CD1c-positive myeloid dendritic cell (primary cell): Measurements from ENCODE around the gene TBXT.
"Not testable (repeated sequence)": the region's sequence is repeated elsewhere in the genome, so short reads cannot be mapped to it uniquely, and the experiment has no call there.

Experiments
- DNase-seq: peaks from one replicate; pipeline ENCODE4 v3.0.0-alpha.2; 2016; ENCODE audit errors: extremely low spot score

TBXT gene, protein sequence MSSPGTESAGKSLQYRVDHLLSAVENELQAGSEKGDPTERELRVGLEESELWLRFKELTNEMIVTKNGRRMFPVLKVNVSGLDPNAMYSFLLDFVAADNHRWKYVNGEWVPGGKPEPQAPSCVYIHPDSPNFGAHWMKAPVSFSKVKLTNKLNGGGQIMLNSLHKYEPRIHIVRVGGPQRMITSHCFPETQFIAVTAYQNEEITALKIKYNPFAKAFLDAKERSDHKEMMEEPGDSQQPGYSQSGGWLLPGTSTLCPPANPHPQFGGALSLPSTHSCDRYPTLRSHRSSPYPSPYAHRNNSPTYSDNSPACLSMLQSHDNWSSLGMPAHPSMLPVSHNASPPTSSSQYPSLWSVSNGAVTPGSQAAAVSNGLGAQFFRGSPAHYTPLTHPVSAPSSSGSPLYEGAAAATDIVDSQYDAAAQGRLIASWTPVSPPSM

DNA sequence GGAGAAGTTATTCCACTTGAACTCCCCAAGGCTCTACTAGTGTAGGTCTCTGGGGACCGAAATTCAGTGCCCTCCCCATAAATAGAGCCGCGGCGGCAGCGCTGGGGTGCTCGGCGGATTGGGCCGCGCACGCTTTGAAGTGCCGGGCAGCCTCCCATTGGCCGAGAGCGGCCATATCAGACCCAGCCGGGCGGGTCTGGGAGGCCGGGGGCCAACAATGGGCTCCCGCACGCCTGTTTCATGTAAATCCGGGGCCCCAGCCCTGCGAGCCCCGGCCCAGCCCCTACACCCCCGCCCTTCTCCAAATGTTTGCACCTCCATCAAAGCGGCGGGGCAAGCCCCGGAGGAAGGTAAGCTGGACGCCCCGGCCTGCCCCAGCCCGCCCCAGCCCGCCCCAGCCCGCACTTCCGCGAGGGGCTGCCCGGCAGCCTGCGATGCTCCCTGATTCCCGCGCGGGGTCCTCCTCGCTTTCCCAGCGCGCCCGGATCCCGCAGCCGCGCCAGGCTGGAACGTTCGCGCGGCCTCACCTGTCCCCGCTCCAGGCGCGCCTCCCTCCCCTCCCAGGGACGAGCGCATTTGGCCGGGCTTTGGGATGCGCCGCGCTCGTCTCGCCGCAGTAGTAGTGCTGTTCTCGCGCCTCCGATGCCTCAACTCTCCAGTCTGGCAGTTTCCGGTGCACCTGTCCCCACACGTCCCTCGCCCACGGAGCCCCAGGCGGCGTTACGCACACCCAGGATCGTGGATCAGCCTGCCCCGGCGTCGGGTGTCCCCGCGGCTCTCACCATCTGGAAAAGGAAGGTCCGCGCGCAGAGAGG is at the start of gene TBXT:
Gene TBXT (minus strand): TSS at position 51 of the 815 bp plus-strand sequence. CDS start 260 bp downstream, outside the sequence.
- DNase-seq: no peak

DNA sequence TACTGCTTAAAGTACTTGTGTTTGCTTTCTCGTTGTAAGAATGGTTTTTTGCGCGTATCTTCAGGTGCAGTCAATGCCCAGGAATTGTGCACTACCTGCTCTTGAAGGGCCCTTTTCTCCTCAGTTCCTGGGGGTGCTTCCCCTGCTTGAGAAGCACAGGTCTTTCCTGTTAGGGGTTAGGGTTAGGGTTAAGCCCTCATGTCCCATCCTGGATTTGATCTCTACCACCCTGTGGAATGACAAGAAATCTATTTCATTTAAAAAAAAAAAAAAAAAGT is 39.6 kb upstream of the TBXT start:
- DNase-seq: no peak

DNA sequence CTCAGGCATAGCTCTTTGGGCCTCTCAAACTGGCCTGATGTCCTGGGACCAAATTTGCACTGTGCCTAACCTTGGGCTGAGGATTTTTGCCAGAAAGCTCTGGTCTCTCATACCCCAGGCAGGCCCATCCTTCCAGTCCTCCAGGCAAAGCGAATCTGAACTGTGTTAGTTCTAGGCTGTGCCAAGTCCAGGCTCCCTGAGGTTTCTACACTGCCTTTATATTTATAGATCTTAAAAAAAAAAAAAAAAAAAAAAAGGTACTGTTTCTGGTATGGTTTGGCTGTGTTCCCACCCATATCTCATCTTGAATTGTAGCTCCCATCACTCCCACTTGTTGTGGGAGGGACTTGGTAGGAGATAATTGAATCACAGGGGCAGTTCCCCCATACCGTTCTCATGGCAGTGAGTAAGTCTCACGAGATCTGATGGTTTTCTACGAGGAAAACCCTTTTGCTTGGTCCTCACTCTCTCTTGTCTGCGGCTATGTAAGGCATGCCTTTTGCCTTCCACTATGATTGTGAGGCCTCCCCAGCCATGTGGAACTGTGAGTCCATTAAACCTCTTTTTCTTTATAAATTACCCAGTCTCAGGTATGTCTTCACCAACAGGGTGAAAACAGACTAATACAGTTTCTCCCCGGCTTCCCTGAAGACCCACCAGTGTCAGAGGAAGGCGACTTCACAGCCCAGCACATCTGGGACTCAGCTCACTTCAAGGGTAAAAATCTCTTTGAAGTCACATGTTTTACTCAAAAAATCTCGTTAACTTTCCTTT is 39.0 kb upstream of the TBXT start:
- no peak for DNase-seq

DNA sequence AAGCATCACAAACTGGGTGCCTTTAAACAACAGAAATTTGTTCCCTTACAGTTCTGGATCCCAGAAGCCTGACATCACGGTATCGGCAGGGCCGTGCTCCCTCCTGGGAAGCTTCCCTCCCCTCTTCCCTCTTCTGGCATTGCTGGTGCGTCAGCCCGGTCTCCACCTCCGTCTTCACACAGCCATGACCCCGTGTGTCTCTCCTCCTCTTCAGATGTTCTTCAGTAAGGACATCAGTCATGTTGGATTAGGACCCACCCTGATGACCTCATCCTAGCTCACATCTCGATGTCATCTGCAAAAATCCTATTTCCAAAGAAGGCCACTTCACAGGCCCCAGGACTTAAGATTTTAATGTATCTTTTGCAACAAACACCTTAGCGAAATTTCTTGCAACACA is 38.4 kb upstream of the TBXT start:
- no peak for DNase-seq

DNA sequence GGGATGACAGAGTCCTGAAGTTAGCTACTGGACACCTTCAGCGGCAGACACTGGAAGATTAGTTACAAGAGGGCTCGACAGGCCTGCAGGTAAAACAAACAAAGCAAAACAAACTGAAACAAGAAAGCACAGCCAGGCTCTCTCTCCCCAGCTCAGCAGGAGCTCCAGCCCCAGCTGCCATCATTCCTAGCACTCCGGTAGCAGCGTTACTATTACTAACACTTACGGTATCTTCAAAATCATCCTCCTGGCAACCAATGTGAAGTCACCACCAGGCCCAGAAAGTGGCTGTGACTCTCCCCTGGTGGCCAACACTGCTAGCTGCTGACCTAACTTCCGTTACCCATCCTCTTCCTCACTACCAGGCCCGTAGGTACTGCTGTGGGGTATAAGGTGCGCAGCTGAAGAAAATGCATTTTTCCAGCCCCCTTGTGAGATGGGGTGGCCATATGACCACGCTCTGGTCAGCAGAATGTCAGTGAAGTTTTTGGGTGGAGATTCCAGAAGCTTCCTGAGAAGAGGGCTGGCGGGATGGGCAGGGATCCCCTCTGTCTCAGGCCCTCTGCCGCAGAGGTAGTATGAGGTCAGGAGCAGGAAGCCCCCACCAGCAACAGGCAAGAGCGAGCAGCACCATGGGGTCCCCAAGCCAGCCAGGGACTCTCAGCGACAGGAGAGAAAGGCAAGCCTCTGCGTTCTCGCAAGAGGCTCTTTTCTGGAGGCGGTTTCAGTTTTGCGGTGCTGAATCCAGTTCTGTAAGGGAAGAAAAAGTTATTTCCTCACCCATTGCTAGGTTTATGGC is 37.4 kb upstream of the TBXT start:
- no peak for DNase-seq

DNA sequence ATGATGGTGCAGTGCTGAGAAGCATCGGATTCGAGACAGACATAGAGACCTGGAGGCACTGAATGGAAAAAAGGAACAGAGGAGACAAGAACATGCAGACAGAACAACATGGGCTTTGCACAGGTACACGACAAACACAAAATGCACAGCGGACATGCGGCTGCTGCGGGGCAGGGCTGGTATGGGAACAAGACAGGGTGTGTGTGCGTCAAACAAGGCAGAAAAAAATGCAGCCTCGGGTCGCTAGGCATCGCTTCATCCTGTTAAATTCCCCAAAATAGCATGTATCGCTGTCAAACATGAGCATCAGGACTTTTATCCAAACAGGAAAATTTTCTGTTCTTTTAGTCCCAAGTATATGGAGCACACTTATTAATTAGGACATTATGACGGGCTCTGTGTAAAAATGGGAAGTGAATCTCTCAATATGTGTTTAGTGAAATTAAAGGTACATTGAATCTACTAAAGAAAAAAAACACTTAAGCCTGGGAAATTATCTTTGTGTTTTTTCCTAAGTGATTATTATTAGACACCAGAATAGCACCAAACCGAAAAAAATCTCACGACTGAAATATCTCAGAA is 36.1 kb upstream of the TBXT start:
- no peak for DNase-seq

DNA sequence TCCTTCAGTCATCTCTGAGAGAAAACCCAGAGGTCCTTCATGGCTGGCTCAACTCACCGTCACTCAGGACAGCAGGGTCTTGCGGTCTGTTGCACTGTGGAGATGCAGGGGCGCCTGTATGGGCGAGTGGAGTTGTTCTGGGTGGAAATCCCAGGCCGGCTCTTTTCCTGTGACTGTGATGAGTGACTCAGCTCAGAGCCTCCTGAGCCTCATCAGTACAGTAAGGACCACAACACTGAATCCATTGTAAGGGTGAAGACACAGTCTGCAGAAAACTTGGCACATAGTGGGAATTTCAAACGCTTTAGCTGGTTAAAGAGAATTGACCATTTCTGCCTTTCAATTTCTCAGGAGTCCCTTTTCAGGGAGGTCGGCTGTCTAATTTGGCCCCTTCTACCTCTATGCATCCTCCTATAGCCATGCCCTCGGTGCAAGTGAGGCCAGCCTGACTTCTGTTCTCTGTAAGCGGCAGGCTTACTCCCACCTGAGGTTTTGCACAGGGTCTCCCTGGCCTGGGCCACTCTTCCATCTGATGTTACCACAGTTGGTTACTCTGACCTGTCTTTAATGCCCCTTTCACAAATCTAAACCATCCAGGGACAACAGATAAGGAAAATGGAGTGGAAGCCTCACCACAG is 35.5 kb upstream of the TBXT start:
- DNase-seq: no peak

DNA sequence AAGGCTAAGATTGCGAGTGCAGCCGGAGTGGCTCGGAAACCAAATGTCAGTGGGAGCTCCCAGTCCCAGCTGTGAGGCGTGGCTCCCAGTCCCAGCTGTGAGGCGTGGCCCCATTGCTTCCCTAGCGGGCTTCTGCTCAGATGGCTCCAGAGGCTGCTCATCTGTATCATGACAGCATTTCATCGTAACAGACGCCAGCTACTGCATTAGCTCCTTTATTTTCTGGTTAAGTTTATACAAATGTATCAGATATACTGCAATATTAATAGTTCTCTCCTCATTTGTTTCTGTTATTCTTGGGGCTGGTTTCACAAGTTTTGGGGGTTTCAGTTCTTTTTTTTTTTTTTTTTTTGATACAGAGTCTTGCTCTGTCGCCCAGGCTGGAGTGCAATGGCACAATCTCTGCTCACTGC is 34.7 kb upstream of the TBXT start:
- peak; percentile 29 for DNase-seq

DNA sequence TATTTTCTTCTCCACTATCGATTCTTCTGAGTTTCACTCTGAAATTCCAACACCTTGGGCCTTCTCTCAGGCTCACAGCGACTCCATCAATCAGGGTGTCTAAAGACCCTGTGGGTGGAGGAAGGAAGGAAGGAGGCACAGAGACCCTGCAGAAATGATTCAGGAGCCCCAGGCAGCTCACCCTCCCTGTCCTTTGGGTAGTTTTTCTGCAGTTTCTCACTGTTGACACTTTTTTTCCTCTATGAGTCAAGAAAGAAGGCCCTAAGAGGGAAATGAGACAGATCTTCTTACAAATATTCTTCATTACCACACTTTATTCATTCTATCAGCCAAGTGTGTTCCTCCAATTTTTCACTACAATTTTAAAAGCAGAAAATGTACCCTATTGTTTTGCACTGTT is 34.2 kb upstream of the TBXT start:
- no peak for DNase-seq

DNA sequence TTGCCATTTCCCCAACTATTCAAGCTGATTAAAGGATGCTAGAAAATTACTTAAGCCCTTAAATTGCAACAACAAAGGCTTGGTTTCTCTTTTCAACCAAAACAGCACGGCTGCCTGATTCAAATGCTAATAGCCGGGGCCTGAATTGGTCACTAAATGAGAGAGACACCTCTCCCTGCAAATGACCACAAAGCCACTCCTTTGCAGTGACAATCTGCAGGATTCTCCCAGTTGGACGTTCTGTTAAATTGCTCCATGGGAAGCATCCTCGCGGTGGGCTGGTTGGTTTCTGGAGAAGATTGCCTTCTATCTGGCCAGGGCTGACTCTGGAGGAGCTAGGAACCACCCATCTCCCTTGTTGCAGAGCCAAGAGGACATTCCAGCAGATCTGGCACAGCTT is 29.7 kb upstream of the TBXT start:
- no peak for DNase-seq

DNA sequence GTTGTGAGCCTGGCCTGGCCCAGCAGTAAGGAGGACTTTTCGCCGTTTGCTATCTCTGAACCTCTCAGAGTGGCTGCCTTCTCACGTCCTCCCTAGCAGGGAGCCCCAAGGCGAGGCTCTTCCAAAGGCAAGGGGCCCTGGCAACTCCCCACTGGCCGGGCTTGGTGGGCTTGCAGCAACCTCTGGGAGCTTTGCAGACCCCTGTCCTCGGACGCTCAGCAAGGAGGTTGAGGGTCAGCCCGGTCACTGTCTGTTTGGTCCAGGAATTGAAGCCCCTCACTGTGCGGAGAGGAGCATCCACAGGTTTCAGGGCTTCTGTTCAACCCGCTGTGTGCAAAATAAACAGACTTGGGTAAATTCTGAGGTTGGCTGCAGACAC is 28.2 kb upstream of the TBXT start:
- DNase-seq: no peak

DNA sequence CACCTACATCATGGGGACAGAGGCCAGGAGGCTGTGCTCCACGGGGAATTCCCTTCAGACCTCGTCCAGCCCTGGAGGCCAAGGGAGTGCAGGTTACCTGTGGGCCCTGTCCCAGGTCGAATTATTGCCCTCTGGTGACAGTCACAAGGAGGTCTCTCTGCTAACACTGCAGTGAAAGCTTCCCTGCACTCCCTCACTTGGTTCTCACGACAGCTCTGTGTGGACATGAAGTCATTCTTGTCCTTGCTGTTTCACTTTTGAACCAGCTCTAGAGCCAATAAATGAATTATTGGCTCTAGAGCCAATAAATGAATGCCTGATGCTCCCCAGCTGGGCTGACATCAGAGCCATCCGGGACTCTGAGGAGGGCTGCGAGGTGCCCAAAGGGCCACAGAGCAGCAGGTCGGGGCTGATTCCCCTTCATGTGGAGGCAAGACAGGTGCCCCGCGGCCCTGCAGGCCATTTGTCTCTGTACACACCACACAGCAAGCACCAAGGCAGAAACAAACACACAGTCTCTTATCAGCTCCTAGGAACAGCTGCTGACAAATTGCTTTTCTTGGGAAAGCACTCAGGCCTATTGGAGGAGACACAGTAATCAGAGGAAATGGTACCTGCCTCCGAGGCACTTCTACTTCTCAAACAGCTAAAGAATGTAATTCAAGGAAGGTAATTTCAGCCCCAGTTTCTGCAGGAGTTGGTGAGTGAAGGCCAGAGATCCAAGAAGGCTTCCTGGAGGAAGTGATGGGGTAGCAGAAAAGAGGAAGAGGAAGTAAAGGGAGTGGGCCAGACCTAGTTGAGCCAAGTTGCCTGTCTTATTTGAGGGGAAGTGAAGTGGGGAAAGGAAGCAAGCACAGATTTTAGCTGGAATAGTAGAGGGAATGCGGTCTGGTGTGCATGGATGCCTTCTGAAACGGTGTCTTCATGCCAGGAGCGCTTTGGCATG is 27.5 kb upstream of the TBXT start:
- peak; percentile 52 for DNase-seq

DNA sequence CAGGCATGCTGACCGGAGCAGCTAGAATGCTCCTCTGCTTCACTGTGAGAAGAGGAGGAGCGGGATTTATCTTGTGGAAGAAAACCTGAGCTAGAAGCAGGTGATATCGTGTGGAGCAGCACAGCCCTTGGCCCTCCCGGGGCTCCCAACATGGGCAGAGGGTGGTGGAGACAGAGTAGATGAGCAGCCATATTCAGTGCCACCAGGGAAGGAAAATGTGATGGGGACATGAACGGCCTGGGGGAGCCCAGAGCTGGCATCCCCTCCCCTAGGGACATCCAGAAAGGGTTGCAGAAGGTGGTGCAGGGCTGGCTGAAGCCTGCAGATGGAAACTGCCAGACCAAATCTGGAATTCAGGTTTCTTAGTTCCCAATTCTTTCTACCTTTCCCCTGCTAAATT is 24.9 kb upstream of the TBXT start:
- DNase-seq: no peak

DNA sequence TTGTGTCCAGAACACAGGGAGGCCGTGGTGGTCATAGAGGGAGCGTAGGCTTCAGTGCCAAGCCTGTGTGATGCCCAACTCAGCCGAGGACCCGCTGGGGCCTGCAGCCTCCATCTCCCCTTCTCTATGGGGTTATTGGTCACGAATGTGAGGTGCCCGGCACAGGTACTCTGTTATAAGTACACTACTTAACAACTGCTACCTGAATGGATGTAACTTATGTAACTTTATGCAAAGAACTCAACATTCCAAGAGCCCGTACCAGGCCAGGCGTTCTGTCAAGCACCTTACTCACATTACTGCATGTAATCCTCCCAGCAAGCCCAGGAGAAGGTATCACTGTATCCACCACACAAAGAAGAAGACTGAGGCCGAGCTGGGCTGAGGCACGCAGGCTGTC is 24.5 kb upstream of the TBXT start:
- DNase-seq: no peak

DNA sequence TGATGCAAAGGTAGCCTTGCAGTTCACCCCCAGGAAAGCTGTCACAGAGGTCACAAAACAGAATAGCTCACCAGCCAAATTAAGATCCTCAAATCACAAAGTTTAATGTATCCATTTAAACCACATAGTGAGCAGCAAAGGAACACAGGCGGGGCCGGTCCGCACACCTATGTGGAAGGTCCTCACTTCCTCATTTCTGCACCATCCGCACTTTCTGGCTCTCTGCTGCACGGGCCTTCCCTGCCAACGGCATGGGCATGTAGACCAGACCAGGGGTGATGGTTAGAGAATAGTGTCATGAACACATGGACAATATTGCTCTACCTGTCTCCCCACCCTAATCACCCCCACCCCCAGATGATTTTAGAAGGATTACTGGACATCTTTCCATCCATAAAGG is 12.1 kb upstream of the TBXT start:
- no peak for DNase-seq

DNA sequence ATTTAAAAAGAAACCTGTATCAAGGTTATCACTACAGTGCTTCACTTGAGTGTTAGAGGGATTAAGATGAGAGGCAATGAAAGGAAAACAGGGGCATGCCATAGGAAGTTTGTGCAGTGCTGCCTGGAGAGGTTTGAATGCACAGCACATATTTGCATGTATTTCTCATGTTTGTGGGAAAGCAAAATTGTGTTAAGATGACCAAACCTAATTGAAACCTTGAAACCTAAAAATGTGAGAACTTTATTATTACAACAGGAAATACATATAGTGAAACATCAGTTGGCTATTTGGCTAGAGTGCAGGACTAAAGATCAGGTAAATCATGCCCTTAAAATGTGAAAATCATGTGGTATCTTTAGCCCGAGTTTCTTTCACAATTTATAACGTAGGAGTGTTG is 8.5 kb upstream of the TBXT start:
- DNase-seq: no peak

DNA sequence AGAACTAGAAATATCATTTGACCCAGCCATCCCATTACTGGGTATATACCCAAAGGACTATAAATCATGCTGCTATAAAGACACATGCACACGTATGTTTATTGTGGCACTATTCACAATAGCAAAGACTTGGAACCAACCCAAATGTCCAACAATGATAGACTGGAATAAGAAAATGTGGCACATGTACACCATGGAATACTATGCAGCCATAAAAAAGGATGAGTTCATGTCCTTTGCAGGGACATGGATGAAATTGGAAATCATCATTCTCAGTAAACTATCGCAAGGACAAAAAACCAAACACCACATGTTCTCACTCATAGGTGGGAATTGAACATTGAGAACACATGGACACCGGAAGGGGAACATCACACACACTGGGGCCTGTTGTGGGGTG is 7.4 kb upstream of the TBXT start:
- not testable (repeated sequence) for DNase-seq

DNA sequence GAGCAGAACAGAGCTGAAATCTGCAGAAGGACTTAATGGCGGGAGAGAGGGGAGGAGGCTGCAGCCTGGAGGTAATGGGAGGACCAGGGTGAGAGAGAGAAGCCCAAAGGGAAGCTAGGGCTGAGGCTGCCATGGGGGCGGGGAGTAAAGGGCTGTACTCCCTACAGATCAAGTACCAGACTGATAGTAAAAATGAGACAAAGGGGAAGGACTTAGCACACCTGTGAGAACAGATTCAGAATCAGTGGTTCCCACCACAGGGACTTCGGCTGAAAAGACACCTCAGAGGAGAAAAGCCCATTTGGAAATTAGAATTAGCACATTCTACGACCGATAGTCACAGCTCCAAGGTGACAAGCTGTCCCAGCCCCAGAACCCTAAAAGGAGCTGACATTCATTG is 6.4 kb upstream of the TBXT start:
- no peak for DNase-seq

DNA sequence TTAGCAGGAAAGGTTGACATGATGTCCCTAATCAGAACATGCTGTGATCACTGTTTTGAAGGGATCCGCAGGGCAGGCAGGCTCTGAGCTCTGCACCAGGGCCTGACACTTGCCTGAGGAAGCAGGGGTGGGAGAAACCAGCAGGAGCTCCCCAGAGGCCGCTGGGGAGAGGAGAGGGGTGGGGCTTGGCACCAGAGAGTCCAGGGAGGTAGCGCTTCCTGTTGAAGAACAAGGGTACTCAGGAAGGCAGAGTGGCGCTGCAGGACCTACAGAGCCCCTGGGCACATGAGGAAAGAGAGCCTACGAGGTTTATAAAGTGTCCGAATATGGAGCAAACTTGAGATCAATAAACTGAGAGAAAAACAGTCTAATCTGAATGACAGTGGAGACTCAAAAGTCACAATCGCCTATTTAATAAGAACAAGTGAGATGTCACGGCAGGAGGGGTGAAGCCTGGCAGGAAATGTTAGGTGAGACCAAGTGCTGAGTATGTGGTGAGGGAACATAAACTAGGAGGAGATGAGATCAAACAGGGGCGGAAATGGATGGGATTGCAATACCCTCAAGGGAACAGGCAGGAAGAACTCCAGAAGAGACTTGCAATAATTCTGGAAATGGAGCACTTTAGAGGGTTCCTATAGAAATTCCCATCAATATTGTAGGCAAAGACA is 5.8 kb upstream of the TBXT start:
- DNase-seq: no peak
